Measurements from ENCODE around the gene CYP2F1. TPM values are rescaled to one million over a fixed set of nuclear protein-coding genes. Genes with fewer than 3 reads are reported as not detected.
"Not testable (repeated sequence)": the region's sequence is repeated elsewhere in the genome, so short reads cannot be mapped to it uniquely, and the experiment has no call there.

CYP2F1 gene
- total and polyA plus RNA-seq, 12 donors, result not detected

DNA sequence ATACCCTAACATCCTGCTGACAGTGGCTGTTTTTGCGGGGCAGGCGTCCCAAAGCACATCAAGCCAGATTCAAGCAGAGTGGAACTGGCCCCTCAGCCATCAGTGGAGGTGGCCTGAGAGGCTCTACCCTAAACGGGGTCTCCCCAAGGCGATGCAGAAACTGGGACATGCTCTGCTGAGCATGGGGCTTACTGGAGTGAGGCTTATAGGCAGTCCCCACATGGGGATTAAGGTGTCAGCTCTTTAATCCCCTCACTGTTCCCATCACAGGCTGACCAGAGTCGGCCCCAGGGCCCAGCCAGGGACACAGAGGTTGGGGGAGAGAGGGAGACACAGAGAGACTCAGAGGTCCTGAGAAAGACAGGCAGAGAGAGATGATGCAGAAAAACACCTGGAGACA lies 17.0 kb downstream of the CYP2F1 start:
- no peak for TF ChIP-seq POLR2A (IDR thresholded peaks at IDR 0.05)
- TF ChIP-seq, protein P1, sequence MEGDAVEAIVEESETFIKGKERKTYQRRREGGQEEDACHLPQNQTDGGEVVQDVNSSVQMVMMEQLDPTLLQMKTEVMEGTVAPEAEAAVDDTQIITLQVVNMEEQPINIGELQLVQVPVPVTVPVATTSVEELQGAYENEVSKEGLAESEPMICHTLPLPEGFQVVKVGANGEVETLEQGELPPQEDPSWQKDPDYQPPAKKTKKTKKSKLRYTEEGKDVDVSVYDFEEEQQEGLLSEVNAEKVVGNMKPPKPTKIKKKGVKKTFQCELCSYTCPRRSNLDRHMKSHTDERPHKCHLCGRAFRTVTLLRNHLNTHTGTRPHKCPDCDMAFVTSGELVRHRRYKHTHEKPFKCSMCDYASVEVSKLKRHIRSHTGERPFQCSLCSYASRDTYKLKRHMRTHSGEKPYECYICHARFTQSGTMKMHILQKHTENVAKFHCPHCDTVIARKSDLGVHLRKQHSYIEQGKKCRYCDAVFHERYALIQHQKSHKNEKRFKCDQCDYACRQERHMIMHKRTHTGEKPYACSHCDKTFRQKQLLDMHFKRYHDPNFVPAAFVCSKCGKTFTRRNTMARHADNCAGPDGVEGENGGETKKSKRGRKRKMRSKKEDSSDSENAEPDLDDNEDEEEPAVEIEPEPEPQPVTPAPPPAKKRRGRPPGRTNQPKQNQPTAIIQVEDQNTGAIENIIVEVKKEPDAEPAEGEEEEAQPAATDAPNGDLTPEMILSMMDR (IDR thresholded peaks at IDR 0.05), result no peak
- Histone ChIP-seq H3K9me3 (replicated peaks in 1 of 3) (no peaks in the 10 kb centered on the region), H3K36me3 (replicated peaks in 1 of 2) (no peaks in the 10 kb centered on the region), H3K27me3 (no peaks in the 10 kb centered on the region), H3K27ac (no peak overlapping the region), H3K4me3 (no peak overlapping the region), H3K4me1 (replicated peaks in 1 of 2) (peaks cover 0 to 4% of the 10 kb centered on the region in 2 donors)
- no peak for DNase-seq
- intact Hi-C loops (cut with DNase I), result loop anchor here in 1 of 2 donors (10.0 kb wide), 1 partner anchor 466 kb away; no protein-coding TSS in a partner anchor
- 53 to 85% (median 70%) methylated on average over 1 to 5 of the region's 5 CpGs for WGBS, 4 donors

DNA sequence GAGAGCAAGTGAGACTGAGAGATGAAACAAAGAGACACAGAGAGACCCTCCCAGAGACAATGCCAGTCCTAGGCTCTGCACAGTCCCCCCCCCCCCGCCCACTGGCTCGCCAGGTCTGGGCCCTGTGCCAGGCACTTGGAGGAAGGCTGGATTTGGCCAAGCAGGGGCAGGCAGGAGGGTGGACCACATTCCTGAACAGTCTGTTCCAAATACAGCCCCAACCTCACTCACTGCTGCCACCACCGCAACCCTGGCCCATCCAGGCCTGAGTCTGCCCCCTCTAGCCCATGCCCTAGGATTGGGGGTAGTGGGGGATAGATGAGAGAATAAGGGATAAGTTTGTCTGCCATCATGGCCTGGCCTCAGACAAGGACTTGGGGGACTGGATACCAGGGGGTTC lies 19.0 kb downstream of the CYP2F1 start:
- 37 to 81% (median 38%) methylated on average over 1 to 3 of the region's 3 CpGs for WGBS, 4 donors
- Histone ChIP-seq H3K27me3 (no peaks in the 10 kb centered on the region), H3K9me3 (replicated peaks in 1 of 3) (no peaks in the 10 kb centered on the region), H3K36me3 (replicated peaks in 1 of 2) (no peaks in the 10 kb centered on the region), H3K4me1 (replicated peaks in 1 of 2) (no peaks in the 10 kb centered on the region), H3K27ac (no peak overlapping the region), H3K4me3 (no peak overlapping the region)
- no peak for DNase-seq
- intact Hi-C loops (cut with DNase I), result loop anchor here in 1 of 2 donors (10.0 kb wide), 1 partner anchor 468 kb away; no protein-coding TSS in a partner anchor
- TF ChIP-seq, protein P1 (IDR thresholded peaks at IDR 0.05), result no peak
- TF ChIP-seq POLR2A (IDR thresholded peaks at IDR 0.05), result no peak

DNA sequence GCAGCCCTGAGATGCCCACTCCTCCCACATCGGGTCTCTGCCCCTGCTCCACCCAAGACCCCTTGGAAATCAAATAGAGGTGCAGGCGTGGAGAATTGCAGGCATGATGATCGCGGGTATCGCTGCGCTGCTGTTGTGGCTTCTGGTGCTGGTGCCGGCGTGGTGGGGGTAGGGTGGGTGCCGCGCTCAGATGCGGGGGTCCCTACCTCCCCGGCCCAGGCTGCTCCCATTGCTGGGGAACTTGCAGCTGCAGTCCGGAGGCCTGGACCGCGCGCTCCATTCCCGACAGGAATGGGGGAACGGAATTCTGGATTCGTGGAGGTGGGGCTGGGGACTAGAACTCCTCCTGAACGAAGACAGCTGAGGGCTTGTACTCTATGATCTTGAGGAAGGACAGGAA lies 20.4 kb downstream of the CYP2F1 start:
- Histone ChIP-seq H3K36me3 (replicated peaks in 1 of 2) (no peaks in the 10 kb centered on the region), H3K27me3 (no peaks in the 10 kb centered on the region), H3K4me3 (no peak overlapping the region), H3K27ac (no peak overlapping the region), H3K9me3 (replicated peaks in 1 of 3) (no peaks in the 10 kb centered on the region), H3K4me1 (replicated peaks in 1 of 2) (no peaks in the 10 kb centered on the region)
- DNase-seq, result no peak
- TF ChIP-seq, protein P1 (IDR thresholded peaks at IDR 0.05), result no peak
- TF ChIP-seq POLR2A (IDR thresholded peaks at IDR 0.05), result no peak
- WGBS, 4 donors, result 81 to 87% (median 82%) methylated on average over 3 to 20 of the region's 20 CpGs
- intact Hi-C loops (cut with DNase I), result loop anchor here in 1 of 2 donors (10.0 kb wide), 1 partner anchor 470 kb away; no protein-coding TSS in a partner anchor

DNA sequence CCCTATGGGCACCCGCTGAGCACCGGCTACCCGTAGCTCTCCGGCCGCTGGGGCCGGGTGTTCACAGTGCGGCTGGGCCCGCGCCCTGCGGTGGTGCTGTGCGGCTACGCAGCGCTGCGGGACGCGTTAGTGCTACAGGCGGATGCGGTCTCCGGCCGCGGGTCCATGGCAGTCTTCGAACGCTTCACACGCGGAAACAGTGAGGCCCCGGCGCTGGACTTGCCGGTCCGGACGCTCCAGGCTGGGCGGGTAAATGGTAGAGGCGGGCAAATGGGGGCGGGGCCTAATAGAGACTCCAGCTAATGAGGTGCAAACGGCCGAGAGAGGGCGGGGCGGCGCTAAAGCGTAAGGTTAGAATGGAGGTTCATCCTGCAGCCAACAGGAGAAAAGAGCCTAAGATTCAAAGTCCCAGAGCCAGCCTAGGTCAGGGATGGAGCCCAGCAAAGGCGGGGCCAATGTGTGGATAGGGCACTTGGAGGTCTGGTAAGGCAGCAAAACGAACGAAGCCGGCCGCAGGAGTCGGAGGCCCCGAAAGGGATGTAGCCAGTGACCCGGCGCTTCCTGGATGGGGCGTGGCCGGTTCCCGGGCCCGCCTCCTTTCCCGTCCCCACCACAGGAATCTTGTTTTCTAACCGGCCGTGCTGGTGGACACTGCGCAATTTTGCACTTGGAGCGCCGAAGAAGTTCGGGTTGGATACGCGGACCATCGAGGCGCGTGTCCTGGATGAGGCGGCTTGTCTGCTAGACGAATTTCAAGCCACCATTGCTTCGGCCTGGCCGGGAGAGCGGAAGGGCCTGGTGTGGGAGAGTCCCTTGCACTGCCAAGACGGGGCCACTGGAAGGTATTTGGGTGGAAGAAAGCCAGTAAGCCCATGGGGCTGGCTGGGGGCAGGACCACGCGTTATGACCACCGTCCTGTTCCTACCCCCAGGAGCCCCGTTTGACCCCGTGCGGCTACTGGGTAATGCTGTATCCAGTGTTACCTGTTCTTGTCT lies 21.5 kb downstream of the CYP2F1 start:
- WGBS, 4 donors, result 10 to 42% (median 15%) methylated on average over 12 to 52 of the region's 76 CpGs
- intact Hi-C loops (cut with DNase I), result loop anchor here in 1 of 2 donors (10.0 kb wide), 1 partner anchor 471 kb away; no protein-coding TSS in a partner anchor
- H3K27ac ChIP-seq, result peak overlapping the region in 2 of 5 donors; percentile 30 to 66
- DNase-seq, result peak; percentile 44 to 80 (median 64)
- not testable (repeated sequence) for H3K27me3 ChIP-seq; H3K36me3 ChIP-seq (replicated peaks in 1 of 2); H3K9me3 ChIP-seq (replicated peaks in 1 of 3); H3K4me1 ChIP-seq (replicated peaks in 1 of 2)
- H3K4me3 ChIP-seq, result peak overlapping the region in 2 of 4 donors; percentile 19 to 34
